NCI-H226 (cell line): ENCODE results near the gene KIF1B.
"Not testable (repeated sequence)": the region's sequence is repeated elsewhere in the genome, so short reads cannot be mapped to it uniquely, and the experiment has no call there.

Source experiments
- DNase-seq: peaks from one replicate; pipeline ENCODE4 v3.0.0-alpha.2; 2015

Gene KIF1B

GRCh38 chr1:10398278-10398733, 187.9 kb downstream of the KIF1B start:
- DNase-seq, result no peak

- peak; percentile 97 for DNase-seq
Observed at GRCh38 chr1:10398734-10399443, 188.5 kb downstream of the KIF1B start, which contains the start of gene PGD. Gene PGD (plus strand): TSS chr1:10399064. CDS start chr1:10399118, 54 bp downstream.

- no peak for DNase-seq
Observed at GRCh38 chr1:10399444-10399941, 189.1 kb downstream of the KIF1B start.

- DNase-seq, result no peak
Observed at GRCh38 chr1:10400013-10400412, 189.6 kb downstream of the KIF1B start.

GRCh38 chr1:10401281-10401680, 190.9 kb downstream of the KIF1B start:
- DNase-seq, result peak; percentile 27

GRCh38 chr1:10402729-10403274, 192.4 kb downstream of the KIF1B start:
- peak; percentile 41 for DNase-seq

GRCh38 chr1:10407201-10407600, 196.8 kb downstream of the KIF1B start:
- DNase-seq, result no peak

GRCh38 chr1:10415211-10415930, 205.0 kb downstream of the KIF1B start:
- DNase-seq, result peak; percentile 60

- DNase-seq, result not testable (repeated sequence)
Observed at GRCh38 chr1:10415967-10416366, 205.6 kb downstream of the KIF1B start.

- not testable (repeated sequence) for DNase-seq
Observed at GRCh38 chr1:10418741-10419140, 208.4 kb downstream of the KIF1B start.

GRCh38 chr1:10419351-10419750, 209.0 kb downstream of the KIF1B start:
- no peak for DNase-seq

- no peak for DNase-seq
Observed at GRCh38 chr1:10421637-10422036, 211.3 kb downstream of the KIF1B start.

- no peak for DNase-seq
Observed at GRCh38 chr1:10424034-10424433, 213.7 kb downstream of the KIF1B start.

- DNase-seq, result no peak
Observed at GRCh38 chr1:10424651-10425050, 214.3 kb downstream of the KIF1B start.

GRCh38 chr1:10425826-10426534, 215.6 kb downstream of the KIF1B start:
- DNase-seq, result not testable (repeated sequence)

GRCh38 chr1:10426535-10426848, 216.1 kb downstream of the KIF1B start:
- not testable (repeated sequence) for DNase-seq

- no peak for DNase-seq
Observed at GRCh38 chr1:10428984-10429383, 218.6 kb downstream of the KIF1B start.

- DNase-seq, result no peak
Observed at GRCh38 chr1:10429868-10430215, 219.5 kb downstream of the KIF1B start.

- peak; percentile 82 for DNase-seq
Observed at GRCh38 chr1:10430216-10431069, 220.1 kb downstream of the KIF1B start, which contains the start of gene CENPS. Gene CENPS (plus strand): TSS chr1:10430433. CDS start chr1:10430518, 85 bp downstream.
